Stimulated activated CD4-positive, alpha-beta T cell treated with anti-CD3 and anti-CD28 coated beads, Interleukin-12 subunit alpha, Interleukin-12 subunit beta, amount 100 ng/mL, for 24 hours (primary cell): ENCODE data around the gene SIRT7.
A peak's percentile ranks its signal among the peaks of the same experiment; 100 is the strongest.

Source experiments
- DNase-seq, 2 experiments: peaks; one replicate each; pipeline ENCODE4 v3.0.0-alpha.2; 2020; ENCODE audit warnings: low read depth in 2 of 2

SIRT7 gene

GRCh38 chr17:81931557-81932332, 13.8 kb upstream of the SIRT7 start:
- DNase-seq = no peak

GRCh38 chr17:81931189-81931556, 13.2 kb upstream of the SIRT7 start:
- no peak for DNase-seq

- DNase-seq = no peak
These were observed 12.5 kb upstream of the SIRT7 start for GRCh38 chr17:81930142-81931125.

GRCh38 chr17:81929253-81930141, 11.5 kb upstream of the SIRT7 start:
- DNase-seq = no peak

GRCh38 chr17:81928544-81929252, 10.7 kb upstream of the SIRT7 start:
- DNase-seq = no peak

- DNase-seq = peak; percentile 79 to 81
These were observed 9.9 kb upstream of the SIRT7 start, which contains the start of gene MAFG for GRCh38 chr17:81927653-81928543. Gene MAFG (minus strand): TSS chr17:81927735. CDS start chr17:81923185, 4,550 bp downstream.

GRCh38 chr17:81927152-81927652, 9.2 kb upstream of the SIRT7 start:
- DNase-seq = no peak

GRCh38 chr17:81926451-81927151, 8.6 kb upstream of the SIRT7 start:
- peak; percentile 43 to 54 for DNase-seq

- no peak for DNase-seq
These were observed 8.0 kb upstream of the SIRT7 start for GRCh38 chr17:81925860-81926450.

- DNase-seq = no peak
These were observed 6.9 kb upstream of the SIRT7 start for GRCh38 chr17:81924557-81925532.

- DNase-seq = no peak
These were observed 5.6 kb upstream of the SIRT7 start for GRCh38 chr17:81923302-81924260.

- DNase-seq = no peak
These were observed 4.8 kb upstream of the SIRT7 start for GRCh38 chr17:81922566-81923301.

GRCh38 chr17:81921996-81922565, 4.1 kb upstream of the SIRT7 start:
- no peak for DNase-seq

- no peak for DNase-seq
These were observed 3.5 kb upstream of the SIRT7 start for GRCh38 chr17:81921537-81921862.
